IPS-NIHi7 (cell line): ENCODE results near the gene IL36G.
A peak's percentile ranks its signal among the peaks of the same experiment; 100 is the strongest.

ENCODE experiments used
- DNase-seq: peaks from one replicate; pipeline ENCODE4 v3.0.0; 2012; ENCODE audit warnings: mixed read lengths; ENCODE audit errors: extremely low spot score

Gene IL36G

GRCh38 chr2:113018509-113018908 lies 40.7 kb downstream of the IL36G start:
- no peak for DNase-seq

- no peak for DNase-seq
Observed at GRCh38 chr2:113021312-113021711, 43.5 kb downstream of the IL36G start.

GRCh38 chr2:113024764-113025163 lies 47.0 kb downstream of the IL36G start:
- DNase-seq, result no peak

- DNase-seq, result no peak
Observed at GRCh38 chr2:113025737-113026136, 47.9 kb downstream of the IL36G start.

GRCh38 chr2:113027691-113028090 lies 49.9 kb downstream of the IL36G start:
- no peak for DNase-seq

- DNase-seq, result peak; percentile 26
Observed at GRCh38 chr2:113028112-113028511, 50.3 kb downstream of the IL36G start.

- no peak for DNase-seq
Observed at GRCh38 chr2:113032737-113033136, 54.9 kb downstream of the IL36G start.

GRCh38 chr2:113034016-113034415 lies 56.2 kb downstream of the IL36G start:
- DNase-seq, result no peak
